A549 (cell line): ENCODE results near the gene THRA. TPM values are rescaled to one million over a fixed set of nuclear protein-coding genes. Genes with fewer than 3 reads are reported as not detected.

Source experiments
- ATAC-seq, 2 experiments: fragments of 200-7000 bp in 1 of 2; fragments of >200 bp in 1 of 2; cut with Nextera tagmentation in 1 of 2; cut with Tn5 transposase in 1 of 2; 3 replicates each; pipeline versions ENCODE4 v1.8.0 to v1.9.1; 2018 to 2020; ENCODE audit warnings: mild to moderate bottlenecking in 1 of 2, moderate library complexity in 1 of 2
- CTCF ChIA-PET: fragments of 300-600 bp; sonication (Branson Sonifier 250); formaldehyde crosslinking; extraction: SDS; loops from one replicate; lab custom pipeline; 2021; ENCODE audit warnings: antibody characterized with exemption, inconsistent platforms; lab: Yijun Ruan, JAX
- POLR2A ChIA-PET: fragments of 350-600 bp; formaldehyde crosslinking; extraction: SDS; loops from one replicate; lab custom pipeline; 2021; ENCODE audit warnings: antibody characterized with exemption, inconsistent platforms; lab: Yijun Ruan, JAX
- DNase-seq, 2 experiments: peaks; one replicate each; pipeline versions ENCODE4 v3.0.0 to v3.0.0-alpha.2; 2011 to 2016; ENCODE audit warnings: low read depth in 1 of 2, low spot score in 1 of 2
- FAIRE-seq: peaks from 2 replicates; lab custom pipeline; 2011; peaks lifted over from hg19 to GRCh38; lab: Jason Lieb, UNC
- H3K27ac ChIP-seq, 2 experiments: fragments of >200 bp; sonication (Bioruptor Twin); formaldehyde crosslinking; 3 replicates each; pipeline ENCODE4 v1.5.1; 2016 to 2017
- H3K4me1 ChIP-seq: fragments of >200 bp; sonication (Bioruptor Twin); formaldehyde crosslinking; 3 replicates; pipeline ENCODE4 v1.6.1; 2016
- H3K4me2 ChIP-seq: fragments of >200 bp; sonication (Bioruptor Twin); formaldehyde crosslinking; 3 replicates; pipeline ENCODE4 v1.6.1; 2016
- H3K4me3 ChIP-seq: fragments of >200 bp; sonication (Bioruptor Twin); formaldehyde crosslinking; 3 replicates; pipeline ENCODE4 v1.5.1; 2016
- H3K9me3 ChIP-seq: fragments of >200 bp; sonication (Bioruptor Twin); formaldehyde crosslinking; 3 replicates; pipeline ENCODE4 v1.6.1; 2016
- BHLHE40 ChIP-seq: IDR thresholded peaks from 2 replicates; pipeline ENCODE4 v1.6.1; 2012; ENCODE audit warnings: low read depth, low read length, inconsistent platforms
- CHD2 ChIP-seq: fragments of 150-350 bp; IDR thresholded peaks from 2 replicates; pipeline ENCODE4 v1.6.1; 2014; ENCODE audit warnings: low read length; ENCODE audit not compliant: partially characterized antibody
- EHF ChIP-seq: fragments of 250-450 bp; sonication (Bioruptor Pico); IDR thresholded peaks from 2 replicates; pipeline ENCODE4 v1.5.0; 2020; ENCODE audit warnings: mild to moderate bottlenecking
- EHMT2 ChIP-seq: fragments of 200-600 bp; sonication (generic); IDR thresholded peaks from 2 replicates; pipeline ENCODE4 v1.6.1; 2016; ENCODE audit warnings: antibody characterized with exemption, low read depth, mild to moderate bottlenecking, moderate library complexity
- EP300 ChIP-seq, 2 experiments: fragments of >200 bp; sonication (Bioruptor Twin); formaldehyde crosslinking; IDR thresholded peaks; 2 replicates in 1 of 2; 3 replicates in 1 of 2; pipeline ENCODE4 v1.6.1; 2016 to 2017
- FOSB ChIP-seq: fragments of 250-450 bp; sonication (Bioruptor Pico); IDR thresholded peaks from 2 replicates; pipeline ENCODE4 v1.5.0; 2020; ENCODE audit warnings: mild to moderate bottlenecking, moderate library complexity
- FOXS1 ChIP-seq: fragments of 250-450 bp; sonication (Bioruptor Pico); IDR thresholded peaks from 2 replicates; pipeline ENCODE4 v1.5.0; 2020; ENCODE audit warnings: mild to moderate bottlenecking, moderate library complexity
- GATA3 ChIP-seq: IDR thresholded peaks from 2 replicates; pipeline ENCODE4 v1.6.1; 2012; ENCODE audit warnings: borderline replicate concordance
- HDAC2 ChIP-seq: fragments of 200-600 bp; sonication (generic); IDR thresholded peaks from 2 replicates; pipeline ENCODE4 v1.6.1; 2016
- HEYL ChIP-seq: fragments of 250-450 bp; sonication (Bioruptor Pico); IDR thresholded peaks from 2 replicates; pipeline ENCODE4 v1.8.0; 2021; ENCODE audit warnings: mild to moderate bottlenecking, moderate library complexity
- HOXB13 ChIP-seq: fragments of 250-450 bp; sonication (Bioruptor Pico); IDR thresholded peaks from 2 replicates; pipeline ENCODE4 v1.5.0; 2020; ENCODE audit warnings: low read depth, mild to moderate bottlenecking, moderate library complexity
- JUNB ChIP-seq: fragments of >200 bp; sonication (Bioruptor Twin); formaldehyde crosslinking; IDR thresholded peaks from 2 replicates; pipeline ENCODE4 v1.6.1; 2016
- MAZ ChIP-seq: fragments of 150-350 bp; IDR thresholded peaks from 2 replicates; pipeline ENCODE4 v1.6.1; 2014; ENCODE audit warnings: antibody characterized with exemption, low read depth, low read length, borderline replicate concordance
- NR3C1 ChIP-seq: fragments of >200 bp; sonication (Bioruptor Twin); formaldehyde crosslinking; IDR thresholded peaks from 3 replicates; pipeline ENCODE4 v1.6.1; 2017
- PBX3 ChIP-seq: IDR thresholded peaks from 2 replicates; pipeline ENCODE4 v1.6.1; 2012
- PHF8 ChIP-seq: fragments of 200-600 bp; sonication (generic); IDR thresholded peaks from 2 replicates; pipeline ENCODE4 v1.6.1; 2016; ENCODE audit warnings: low read depth, mild to moderate bottlenecking, antibody characterized with exemption, moderate library complexity, borderline replicate concordance
- RAD21 ChIP-seq, 2 experiments: fragments of >200 bp in 1 of 2; sonication (Bioruptor Twin) in 1 of 2; formaldehyde crosslinking in 1 of 2; IDR thresholded peaks in 1 of 2; conservative IDR thresholded peaks in 1 of 2; 2 replicates in 1 of 2; 3 replicates in 1 of 2; pipeline ENCODE4 v1.6.1; 2012 to 2018; ENCODE audit warnings: inconsistent platforms in 1 of 2
- RARB ChIP-seq: fragments of 250-450 bp; sonication (Bioruptor Pico); IDR thresholded peaks from 2 replicates; pipeline ENCODE4 v1.8.0; 2021; ENCODE audit warnings: mild to moderate bottlenecking, moderate library complexity
- RCOR1 ChIP-seq: fragments of 150-350 bp; IDR thresholded peaks from 2 replicates; pipeline ENCODE4 v1.6.1; 2014; ENCODE audit warnings: antibody characterized with exemption, low read length, low read depth
- RNF2 ChIP-seq: fragments of 200-600 bp; sonication (generic); IDR thresholded peaks from 2 replicates; pipeline ENCODE4 v1.6.1; 2016; ENCODE audit warnings: low read depth, mild to moderate bottlenecking, antibody characterized with exemption, moderate library complexity, borderline replicate concordance
- SMC3 ChIP-seq: fragments of >200 bp; sonication (Bioruptor Twin); formaldehyde crosslinking; IDR thresholded peaks from 3 replicates; pipeline ENCODE4 v1.6.1; 2018; ENCODE audit warnings: inconsistent platforms
- SREBF2 ChIP-seq: fragments of 450-650 bp; IDR thresholded peaks from 2 replicates; pipeline ENCODE4 v1.6.1; 2014; ENCODE audit warnings: mild to moderate bottlenecking, moderate library complexity
- TFCP2L1 ChIP-seq: fragments of 250-450 bp; sonication (Bioruptor Pico); IDR thresholded peaks from 2 replicates; pipeline ENCODE4 v1.5.0; 2021; ENCODE audit warnings: mild to moderate bottlenecking
- TP53 ChIP-seq: fragments of 250-450 bp; sonication (Bioruptor Pico); IDR thresholded peaks from 2 replicates; pipeline ENCODE4 v1.5.0; 2021; ENCODE audit warnings: mild to moderate bottlenecking, moderate library complexity
- ZFP36 ChIP-seq: fragments of 450-650 bp; IDR thresholded peaks from 2 replicates; pipeline ENCODE4 v1.6.1; 2014; ENCODE audit warnings: borderline replicate concordance; ENCODE audit not compliant: partially characterized antibody
- WGBS: methylation state at CpG from one replicate; pipeline ENCODE4 v1.1.6; 2017; ENCODE audit errors: missing lambda C conversion rate; 5-methylcytosine and 5-hydroxymethylcytosine counted together
- polyA plus RNA-seq, 4 experiments: library from polyadenylated mRNA; depleted of rRNA in 3 of 4; stranded (reverse); fragments of >200 nt; fragmentation: RNase III in 1 of 4; extraction: RNeasy Plus Mini Kit Qiagen cat#74134 plus additional on column Dnase treatment in 1 of 4; gene quantifications; 2 replicates in 3 of 4; 3 replicates in 1 of 4; pipeline ENCODE4 v1.2.3, GENCODE V29; 2011 to 2017
- TF ChIP-seq, protein P1 (sequence below): fragments of 200-600 bp; sonication (generic); IDR thresholded peaks from 2 replicates; pipeline ENCODE4 v1.6.1; 2016; ENCODE audit warnings: antibody characterized with exemption, mild to moderate bottlenecking, moderate library complexity

THRA gene
- polyA plus RNA-seq, 2 of the 4 experiments (the other 2 are of a cell fraction): 20.1 to 22.5 TPM

DNA sequence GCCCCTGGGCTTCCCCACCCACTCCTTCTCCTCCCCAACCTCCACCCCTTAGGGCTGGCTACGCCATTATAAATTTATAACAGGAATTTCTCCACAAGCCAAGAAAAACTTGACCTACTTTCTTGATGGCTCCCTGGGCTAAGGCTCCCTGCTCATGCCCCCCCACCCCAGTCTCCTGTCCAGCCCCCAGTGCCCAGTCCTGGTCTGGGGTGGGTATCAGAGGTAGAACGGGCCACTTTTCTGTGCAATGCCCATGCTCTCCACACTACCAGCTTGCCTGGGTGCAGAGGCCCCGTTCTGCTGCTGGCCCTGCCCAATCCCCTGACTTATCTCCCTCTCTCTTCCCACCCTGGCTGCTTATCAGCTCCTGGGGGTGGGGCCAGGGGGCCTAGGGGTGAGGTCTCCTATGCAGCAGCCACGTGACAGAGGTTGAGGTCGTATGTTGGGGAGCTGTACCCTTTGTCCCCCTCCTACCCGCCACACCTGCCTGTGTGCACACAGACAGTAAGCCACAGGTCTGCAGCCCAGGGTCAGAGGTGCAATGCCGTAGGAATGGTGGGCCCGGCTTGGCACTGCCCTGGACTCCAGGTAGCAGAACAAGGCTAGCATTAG is 10.1 kb downstream of the THRA start:
- WGBS: 74% methylated on average over 7 of the region's 8 CpGs
- no peak for TF ChIP-seq FOSB (CRISPR knock-in tag)
- no peak for TF ChIP-seq ZFP36
- no peak for TF ChIP-seq RCOR1
- TF ChIP-seq BHLHE40: no peak
- no peak for TF ChIP-seq GATA3
- TF ChIP-seq PBX3: no peak
- TF ChIP-seq TP53: no peak
- no peak for TF ChIP-seq HDAC2
- no peak for TF ChIP-seq TFCP2L1 (CRISPR knock-in tag)
- no peak for TF ChIP-seq RNF2
- no peak for TF ChIP-seq JUNB
- no peak for TF ChIP-seq SMC3
- H3K27ac ChIP-seq: peak overlapping the region; percentile 95
- no peak for DNase-seq
- H3K4me1 ChIP-seq: peaks cover 84% of the 10 kb centered on the region
- no peaks in the 10 kb centered on the region for H3K9me3 ChIP-seq
- CTCF ChIA-PET: interaction anchor here (1.4 to 34.4 kb wide), 8 partner anchors 5 to 95 kb away, joined by 4 to 919 read pairs (median 129); partner anchors contain the start of genes CSF3, MED24, NR1D1 and THRA
- H3K4me3 ChIP-seq: peak overlapping the region; percentile 5; the same call in 2 of the 3 replicates
- no peak for FAIRE-seq
- ATAC-seq: peak in 1 of 2 experiments; percentile 5; a peak in 3 of 6 replicates
- peak overlapping the region; percentile 93 for H3K4me2 ChIP-seq
- POLR2A ChIA-PET: interaction anchor here (1.2 to 2.2 kb wide), 2 partner anchors 19 to 26 kb away, joined by 4 to 8 read pairs; partner anchors contain the start of gene MED24

GRCh38 chr17:40073454-40074174 is 10.8 kb downstream of the THRA start:
- ATAC-seq (no peak), DNase-seq (no peak), FAIRE-seq (no peak)
- peak overlapping the region; percentile 95 for H3K27ac ChIP-seq
- ChIA-PET POLR2A (no interaction called here), CTCF (interaction anchor here (0.8 to 34.4 kb wide), 12 partner anchors 4 to 116 kb away, joined by 3 to 919 read pairs (median 74); partner anchors contain the start of genes CSF3, MED24, NR1D1 and PSMD3)
- no peak overlapping the region for H3K4me3 ChIP-seq
- H3K4me1 ChIP-seq: peaks cover 76% of the 10 kb centered on the region
- peak overlapping the region; percentile 93 for H3K4me2 ChIP-seq
- 89% methylated on average over 7 of the region's 7 CpGs for WGBS
- no peaks in the 10 kb centered on the region for H3K9me3 ChIP-seq
- TF ChIP-seq HEYL (CRISPR knock-in tag): no peak
- TF ChIP-seq RARB (CRISPR knock-in tag): no peak
- TF ChIP-seq FOSB (CRISPR knock-in tag): no peak
- TF ChIP-seq MAZ: no peak
- no peak for TF ChIP-seq SREBF2
- no peak for TF ChIP-seq CHD2
- TF ChIP-seq EHF (CRISPR knock-in tag): no peak
- TF ChIP-seq RAD21 (conservative IDR thresholded peaks at IDR 0.05 in 1 of 2, IDR thresholded peaks at IDR 0.05 in 1 of 2): no peak
- TF ChIP-seq PHF8: no peak

GRCh38 chr17:40074175-40074512 is 11.4 kb downstream of the THRA start:
- FAIRE-seq (no peak), DNase-seq (no peak), ATAC-seq (no peak)
- peak overlapping the region; percentile 95; a peak in 5 of 6 replicates for H3K27ac ChIP-seq
- no peak overlapping the region for H3K4me3 ChIP-seq
- peaks cover 71% of the 10 kb centered on the region for H3K4me1 ChIP-seq
- ChIA-PET POLR2A (no interaction called here), CTCF (interaction anchor here (0.8 to 34.4 kb wide), 15 partner anchors 3 to 219 kb away, joined by 3 to 919 read pairs (median 21); partner anchors contain the start of genes CSF3, MED24, NR1D1 and PSMD3)
- H3K9me3 ChIP-seq: no peaks in the 10 kb centered on the region
- H3K4me2 ChIP-seq: peak overlapping the region; percentile 93; the same call in 1 of the 3 replicates
- 84% methylated on average over 3 of the region's 8 CpGs for WGBS
- no peak for TF ChIP-seq EHMT2
- no peak for TF ChIP-seq NR3C1
- TF ChIP-seq FOXS1 (CRISPR knock-in tag): no peak
- TF ChIP-seq MAZ: no peak
- TF ChIP-seq HOXB13: no peak
- TF ChIP-seq FOSB (CRISPR knock-in tag): no peak
- TF ChIP-seq, protein P1, sequence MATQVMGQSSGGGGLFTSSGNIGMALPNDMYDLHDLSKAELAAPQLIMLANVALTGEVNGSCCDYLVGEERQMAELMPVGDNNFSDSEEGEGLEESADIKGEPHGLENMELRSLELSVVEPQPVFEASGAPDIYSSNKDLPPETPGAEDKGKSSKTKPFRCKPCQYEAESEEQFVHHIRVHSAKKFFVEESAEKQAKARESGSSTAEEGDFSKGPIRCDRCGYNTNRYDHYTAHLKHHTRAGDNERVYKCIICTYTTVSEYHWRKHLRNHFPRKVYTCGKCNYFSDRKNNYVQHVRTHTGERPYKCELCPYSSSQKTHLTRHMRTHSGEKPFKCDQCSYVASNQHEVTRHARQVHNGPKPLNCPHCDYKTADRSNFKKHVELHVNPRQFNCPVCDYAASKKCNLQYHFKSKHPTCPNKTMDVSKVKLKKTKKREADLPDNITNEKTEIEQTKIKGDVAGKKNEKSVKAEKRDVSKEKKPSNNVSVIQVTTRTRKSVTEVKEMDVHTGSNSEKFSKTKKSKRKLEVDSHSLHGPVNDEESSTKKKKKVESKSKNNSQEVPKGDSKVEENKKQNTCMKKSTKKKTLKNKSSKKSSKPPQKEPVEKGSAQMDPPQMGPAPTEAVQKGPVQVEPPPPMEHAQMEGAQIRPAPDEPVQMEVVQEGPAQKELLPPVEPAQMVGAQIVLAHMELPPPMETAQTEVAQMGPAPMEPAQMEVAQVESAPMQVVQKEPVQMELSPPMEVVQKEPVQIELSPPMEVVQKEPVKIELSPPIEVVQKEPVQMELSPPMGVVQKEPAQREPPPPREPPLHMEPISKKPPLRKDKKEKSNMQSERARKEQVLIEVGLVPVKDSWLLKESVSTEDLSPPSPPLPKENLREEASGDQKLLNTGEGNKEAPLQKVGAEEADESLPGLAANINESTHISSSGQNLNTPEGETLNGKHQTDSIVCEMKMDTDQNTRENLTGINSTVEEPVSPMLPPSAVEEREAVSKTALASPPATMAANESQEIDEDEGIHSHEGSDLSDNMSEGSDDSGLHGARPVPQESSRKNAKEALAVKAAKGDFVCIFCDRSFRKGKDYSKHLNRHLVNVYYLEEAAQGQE: no peak
- TF ChIP-seq HEYL (CRISPR knock-in tag): no peak
- TF ChIP-seq ZFP36: no peak
- no peak for TF ChIP-seq EP300 (IDR thresholded peaks at IDR 0.05)
- TF ChIP-seq TP53: no peak
